HG02981 (cell line): ENCODE results near the gene PODXL2.
"Not testable (repeated sequence)": the region's sequence is repeated elsewhere in the genome, so short reads cannot be mapped to it uniquely, and the experiment has no call there.

ENCODE experiments used
- ATAC-seq: cut with Tn5 transposase; IDR thresholded peaks from one replicate; pipeline ENCODE4 v1.9.1; 2021; ENCODE audit warnings: mild to moderate bottlenecking, moderate library complexity; ENCODE audit not compliant: unreplicated experiment

Gene PODXL2

DNA sequence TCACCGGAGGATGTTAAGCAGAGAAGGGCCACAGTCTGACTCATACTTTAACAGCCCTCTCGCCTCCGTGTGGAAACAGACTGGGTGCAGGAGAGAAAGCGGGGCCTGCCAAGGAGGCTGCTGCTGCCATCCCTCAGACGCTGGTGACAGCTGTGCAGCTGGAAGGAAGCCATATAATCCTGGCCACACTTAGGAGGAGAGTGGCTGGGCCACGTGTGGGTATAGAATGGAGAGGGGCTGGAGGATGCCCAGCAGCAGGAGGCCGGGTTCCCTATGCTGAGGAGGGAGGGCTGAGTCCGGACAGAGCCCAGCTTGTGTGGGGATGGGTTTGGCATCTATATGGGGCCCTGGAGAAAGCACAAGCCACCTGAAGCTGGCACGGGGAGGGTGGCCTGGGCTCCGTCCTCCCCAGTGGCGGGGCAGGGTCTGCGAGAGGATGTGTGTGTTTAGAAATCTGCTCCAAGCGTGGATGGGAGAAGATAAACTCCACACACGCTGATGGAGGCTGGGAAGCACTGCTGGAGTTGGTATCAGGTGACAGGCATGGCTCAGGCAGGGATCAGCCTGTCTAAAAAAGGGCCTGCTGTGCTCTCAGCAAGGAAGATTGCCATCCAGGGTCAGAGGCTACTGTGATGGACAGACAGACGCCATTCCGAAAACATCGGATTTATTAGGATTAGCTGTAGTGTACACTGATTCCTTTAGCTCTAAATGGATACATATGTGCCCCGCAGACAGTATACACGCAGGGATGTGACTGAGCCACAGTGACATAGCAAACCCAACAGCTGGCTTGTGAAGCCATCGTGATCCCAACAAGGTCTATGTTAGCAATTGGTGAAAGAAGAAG, 59.7 kb downstream of the PODXL2 start:
- no peak for ATAC-seq

DNA sequence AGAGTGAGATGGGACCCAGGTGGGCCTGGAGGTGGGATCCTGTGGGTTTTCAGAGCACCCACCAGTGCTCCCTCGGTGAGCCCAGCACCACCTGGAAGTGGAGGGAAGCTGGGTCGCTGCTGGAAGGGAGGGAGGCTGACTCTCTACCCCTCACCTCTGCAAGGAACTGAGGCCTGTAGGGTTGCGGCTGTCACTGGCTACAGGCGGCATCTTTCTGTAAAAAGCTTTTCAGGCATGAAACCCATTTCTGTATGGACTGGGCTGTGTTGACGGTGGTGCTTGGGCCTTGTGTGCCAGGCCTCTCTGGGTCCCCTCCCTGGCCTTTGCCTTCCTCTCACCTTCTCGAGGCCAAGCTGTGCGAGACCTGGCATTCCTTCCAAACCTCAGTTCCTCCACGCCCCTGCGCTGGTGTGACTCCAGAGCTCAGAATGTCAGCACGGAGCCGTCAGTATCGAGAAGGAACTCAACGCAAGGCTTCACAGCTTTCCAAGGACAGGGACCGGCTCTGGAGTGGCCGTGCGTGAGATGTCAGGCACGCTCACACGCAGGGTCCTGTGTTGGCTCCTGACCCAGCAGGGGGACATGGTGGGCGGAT, 60.4 kb downstream of the PODXL2 start:
- ATAC-seq = no peak

DNA sequence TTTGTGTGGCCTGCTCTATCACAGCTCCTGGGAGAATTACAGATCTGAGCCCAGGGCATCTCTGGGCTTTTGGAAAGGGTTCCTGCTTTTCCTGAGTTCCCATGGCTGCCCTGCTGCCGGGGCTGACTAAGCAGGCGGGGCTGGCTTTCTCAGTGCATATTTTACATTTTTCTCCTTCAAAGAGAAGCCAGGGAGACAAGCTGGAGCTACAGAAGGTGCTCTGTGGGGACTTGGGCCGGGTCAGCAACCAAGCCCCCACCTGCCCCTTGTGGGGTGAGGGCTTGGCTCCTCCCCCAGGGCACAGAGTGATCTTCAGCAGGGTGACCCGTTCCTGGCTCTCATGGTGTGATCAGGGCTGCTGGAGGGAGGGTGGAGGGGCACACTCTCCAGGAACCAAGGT, 61.1 kb downstream of the PODXL2 start:
- ATAC-seq = no peak

DNA sequence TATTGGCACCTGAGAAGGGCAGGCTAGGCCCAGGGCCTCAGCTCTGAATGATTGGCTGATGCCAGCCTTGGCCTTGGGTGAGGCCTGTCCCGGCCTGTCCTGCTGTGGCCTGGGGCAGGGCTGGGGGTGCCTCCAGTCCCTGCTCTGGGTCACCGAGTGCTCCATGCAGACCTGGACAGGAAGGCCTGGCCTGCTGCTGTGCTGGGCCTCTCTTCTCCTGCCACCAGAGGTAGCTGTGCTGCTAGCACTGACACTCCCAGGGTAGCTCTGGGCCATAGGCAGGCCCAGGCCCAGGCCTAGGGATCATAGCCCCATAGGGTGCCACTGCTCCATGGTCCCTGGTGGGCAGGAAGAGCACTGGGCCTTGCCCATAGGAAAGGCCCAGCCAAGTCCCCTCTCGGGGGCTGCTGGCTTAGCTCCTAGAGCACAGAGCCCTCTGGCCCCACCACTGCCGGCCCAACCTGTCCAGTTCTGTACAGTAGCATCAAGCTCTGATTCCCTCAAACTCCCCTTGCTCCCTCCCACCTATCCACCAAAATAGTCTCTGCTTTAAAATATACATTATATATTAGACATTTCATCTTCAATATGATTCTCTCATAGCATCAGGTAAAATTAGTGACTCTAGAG, 62.0 kb downstream of the PODXL2 start:
- no peak for ATAC-seq

DNA sequence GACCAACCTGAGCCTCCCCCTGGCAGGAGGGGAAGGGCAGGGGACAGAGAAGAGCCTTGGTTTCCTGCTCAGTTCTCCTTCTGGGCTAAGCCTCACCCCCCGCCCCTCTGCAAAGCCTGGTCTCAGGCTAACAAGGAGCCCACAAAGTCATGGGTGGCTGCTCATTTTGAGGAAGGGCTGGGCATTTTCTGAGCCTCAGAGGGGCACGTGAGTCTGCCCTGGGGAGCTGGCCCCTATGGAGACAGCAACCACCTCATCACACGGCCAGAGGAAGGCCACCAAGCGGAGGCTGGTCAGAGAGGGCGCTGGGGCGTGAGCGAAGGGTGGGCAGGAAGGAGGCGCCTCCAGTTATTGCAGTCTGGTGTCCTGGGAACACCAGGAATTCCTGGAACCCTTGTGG, 62.5 kb downstream of the PODXL2 start:
- no peak for ATAC-seq

DNA sequence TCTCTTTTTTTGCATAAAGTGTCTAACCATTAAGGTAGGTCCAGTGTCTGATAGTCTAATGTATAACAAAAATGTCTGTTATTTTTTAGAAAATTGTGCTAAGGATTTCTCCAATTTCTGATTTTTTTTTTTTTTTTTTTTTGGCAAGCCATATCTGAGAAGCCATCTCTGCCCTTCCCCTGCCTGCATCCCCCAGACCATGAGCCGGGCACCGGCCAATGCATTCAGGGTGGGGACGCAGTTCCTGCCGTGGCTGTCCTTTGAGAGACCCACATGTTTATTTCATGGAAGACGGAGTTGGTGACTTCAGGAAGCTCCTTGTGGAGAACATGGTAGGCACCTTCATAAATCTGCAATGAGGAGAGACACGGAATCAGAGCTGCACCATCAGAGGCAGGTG, 63.0 kb downstream of the PODXL2 start:
- ATAC-seq = no peak

DNA sequence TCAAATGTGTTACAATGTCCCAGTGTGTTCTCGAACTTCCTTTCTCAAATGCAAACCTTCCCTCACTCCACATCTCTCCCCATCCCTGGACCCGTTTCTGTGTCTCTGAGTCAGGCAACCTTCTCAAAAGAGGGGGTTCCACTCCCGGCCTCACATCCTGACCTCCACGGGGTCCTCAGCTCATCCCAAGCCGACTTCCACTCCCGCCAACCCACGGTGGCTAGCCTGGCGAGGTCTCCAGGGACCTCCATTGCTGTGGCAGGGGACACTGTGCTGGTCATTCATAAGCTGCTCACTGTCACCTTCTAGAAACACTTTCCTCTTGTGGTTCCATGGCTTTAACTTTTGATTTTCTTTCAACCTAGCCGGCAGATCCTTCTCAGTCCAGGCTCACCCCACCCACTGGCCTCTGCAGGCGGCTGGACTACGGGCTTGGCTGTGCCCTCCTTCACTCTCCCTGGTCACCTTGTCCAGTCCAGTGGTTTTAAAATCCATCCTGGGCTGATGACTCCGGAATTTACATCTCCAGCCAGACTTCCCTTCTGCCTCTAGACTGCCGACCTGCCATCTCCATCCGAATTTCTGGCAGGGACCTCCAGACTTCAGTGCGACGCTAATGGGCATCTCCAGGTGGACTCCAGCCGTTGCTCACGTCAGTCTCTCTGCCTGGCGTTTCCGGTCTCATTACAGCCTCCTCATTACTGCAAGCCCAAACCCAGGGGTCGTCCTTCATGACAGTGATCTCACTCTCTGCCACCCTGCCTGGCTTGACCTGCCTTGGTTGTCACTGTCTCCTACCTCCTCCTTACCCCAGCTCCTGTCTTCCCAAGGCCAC, 63.7 kb downstream of the PODXL2 start:
- ATAC-seq = no peak

DNA sequence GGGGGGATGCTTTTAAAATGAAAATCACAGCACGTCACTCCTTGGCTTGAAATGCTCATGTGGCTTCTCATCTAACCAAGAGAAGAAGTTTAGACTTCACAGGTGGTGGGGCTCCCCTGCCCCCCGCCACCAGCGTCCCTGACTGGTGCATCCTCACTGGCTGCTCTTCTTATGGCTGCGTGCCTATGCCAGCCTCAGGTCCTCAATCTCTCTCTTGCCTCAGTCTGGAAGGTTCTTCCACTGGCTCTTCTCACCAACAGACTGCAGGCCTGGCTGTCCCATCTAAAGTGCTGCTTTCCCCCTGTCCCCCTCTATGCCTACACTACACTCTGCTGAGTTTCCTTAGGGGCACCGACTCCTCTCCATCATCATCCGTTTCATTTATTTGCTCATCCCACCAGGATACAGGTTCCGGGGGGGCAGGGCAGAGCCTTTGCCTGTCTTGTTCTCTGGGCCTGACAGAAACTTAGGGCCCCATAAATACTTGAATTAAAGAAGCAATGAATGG, 64.4 kb downstream of the PODXL2 start:
- no peak for ATAC-seq

DNA sequence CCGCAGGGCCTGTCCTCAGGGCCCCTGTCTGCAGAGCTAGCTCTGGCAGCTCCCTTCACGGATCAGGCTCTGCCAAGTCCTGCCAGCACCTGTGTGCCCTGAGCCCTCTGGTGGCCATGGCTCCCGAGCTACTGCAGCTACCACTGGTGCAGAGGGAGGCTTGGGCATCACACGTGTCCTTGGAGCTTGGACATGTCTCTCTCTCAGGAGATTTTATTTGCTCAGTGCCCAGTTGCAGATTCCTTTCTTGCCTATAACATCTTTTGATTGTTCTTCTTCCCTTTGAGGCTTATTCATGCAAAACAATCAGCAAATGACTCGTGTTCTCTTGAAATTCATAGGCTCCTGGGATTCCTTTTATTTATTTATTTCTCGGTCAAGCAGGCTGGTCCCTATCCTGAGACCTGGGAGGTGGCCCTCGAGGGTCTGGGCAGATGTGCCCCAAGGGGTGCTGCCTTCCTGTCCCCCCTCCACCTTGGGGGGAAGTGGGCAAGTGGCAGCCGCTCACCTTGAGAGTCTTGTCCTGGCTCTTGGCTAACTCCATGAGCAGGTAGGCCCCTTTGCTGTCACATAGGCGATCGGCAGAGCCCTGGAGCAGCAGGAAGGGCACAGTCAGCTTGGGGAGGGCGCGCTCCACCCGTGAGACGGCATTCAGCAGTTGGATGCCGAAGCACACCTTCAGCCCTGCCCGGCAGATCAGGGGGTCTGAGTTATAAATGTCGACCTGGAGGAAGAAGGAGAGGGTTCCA, 65.7 kb downstream of the PODXL2 start:
- no peak for ATAC-seq

DNA sequence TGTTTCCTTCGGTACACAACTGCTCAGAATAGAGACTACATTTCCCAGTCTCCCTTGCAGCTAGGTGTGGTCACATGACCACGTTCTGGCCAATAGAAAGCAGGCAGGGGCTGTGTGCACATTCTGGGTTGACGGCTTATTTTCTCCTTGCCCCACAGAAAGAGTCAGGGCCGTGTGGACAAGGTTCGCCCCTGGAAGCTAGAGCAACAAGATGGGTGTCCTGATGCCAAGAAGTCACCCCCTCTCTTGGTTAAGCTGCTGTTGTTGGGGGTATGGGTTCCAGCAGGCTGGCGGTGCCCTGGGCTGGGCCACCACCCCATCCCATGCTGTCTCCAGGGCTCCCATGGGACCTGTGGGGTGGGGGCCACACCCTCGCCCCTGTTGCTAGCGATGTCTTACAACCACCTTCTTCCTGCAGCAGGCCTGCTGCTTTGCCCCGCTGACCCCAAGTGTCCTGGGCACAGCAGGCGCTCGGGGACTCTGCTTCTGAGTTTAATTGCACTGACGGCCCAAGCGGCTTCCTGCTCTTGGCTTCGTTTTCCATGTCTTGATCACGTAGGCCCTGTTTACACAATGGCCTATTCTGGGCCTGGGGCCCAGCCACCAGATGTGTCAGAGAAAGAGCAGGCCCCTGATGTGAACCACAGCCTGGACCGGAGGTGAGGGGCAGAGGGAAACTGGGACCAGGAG, 68.7 kb downstream of the PODXL2 start:
- ATAC-seq = peak; percentile 80

DNA sequence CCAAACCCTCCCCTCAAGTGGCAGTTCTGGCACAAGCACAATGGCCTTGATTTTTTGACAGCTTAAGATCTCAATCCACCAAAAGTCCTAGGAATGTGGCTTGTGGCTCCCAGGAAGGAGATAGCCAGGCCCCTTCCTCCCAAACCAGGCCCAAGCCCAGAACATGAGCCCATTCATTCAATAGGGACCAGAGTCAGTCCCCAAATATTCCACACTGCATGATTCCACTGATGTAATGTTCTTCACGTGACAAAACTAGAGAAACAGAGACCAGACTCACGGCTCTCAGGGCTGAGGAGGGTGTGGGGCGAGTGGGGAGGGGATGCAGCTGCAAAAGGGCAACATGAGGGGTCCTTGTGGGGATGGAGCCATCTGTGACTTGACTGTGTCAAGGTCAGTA, 69.3 kb downstream of the PODXL2 start:
- no peak for ATAC-seq

DNA sequence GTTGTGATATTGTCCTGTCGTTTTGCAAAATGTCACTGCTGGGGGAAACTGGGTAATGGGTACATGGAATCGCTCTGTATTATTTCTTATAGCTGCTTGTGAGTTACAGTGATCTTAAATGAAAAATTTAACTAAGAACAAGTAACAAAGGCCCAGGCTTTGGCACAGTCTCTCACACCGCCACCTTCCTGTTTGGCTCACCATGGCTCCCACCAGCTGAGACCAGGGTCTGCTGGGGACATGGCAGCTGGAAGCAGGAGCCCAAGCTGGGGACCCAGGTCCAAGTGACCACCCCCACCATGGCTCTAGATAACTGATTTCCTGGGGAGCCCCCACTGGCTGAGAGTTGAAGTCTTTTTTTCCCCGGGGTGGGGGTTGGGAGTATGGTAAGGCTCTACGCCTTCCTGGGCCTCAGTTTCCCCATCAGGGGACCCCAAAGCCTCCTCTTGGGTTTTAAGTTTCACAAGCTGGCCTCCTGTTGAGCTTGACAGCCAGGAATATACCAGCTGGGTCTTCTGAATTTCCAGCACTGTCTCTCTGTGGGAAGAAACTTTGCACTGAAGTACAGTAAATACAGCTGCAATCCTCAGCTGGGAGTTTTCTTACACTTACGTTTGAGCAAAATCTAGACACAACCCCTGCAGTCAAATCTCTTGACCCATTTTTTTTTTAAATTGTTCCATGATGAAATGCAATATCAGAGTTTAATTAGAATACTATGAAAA, 69.9 kb downstream of the PODXL2 start:
- no peak for ATAC-seq

DNA sequence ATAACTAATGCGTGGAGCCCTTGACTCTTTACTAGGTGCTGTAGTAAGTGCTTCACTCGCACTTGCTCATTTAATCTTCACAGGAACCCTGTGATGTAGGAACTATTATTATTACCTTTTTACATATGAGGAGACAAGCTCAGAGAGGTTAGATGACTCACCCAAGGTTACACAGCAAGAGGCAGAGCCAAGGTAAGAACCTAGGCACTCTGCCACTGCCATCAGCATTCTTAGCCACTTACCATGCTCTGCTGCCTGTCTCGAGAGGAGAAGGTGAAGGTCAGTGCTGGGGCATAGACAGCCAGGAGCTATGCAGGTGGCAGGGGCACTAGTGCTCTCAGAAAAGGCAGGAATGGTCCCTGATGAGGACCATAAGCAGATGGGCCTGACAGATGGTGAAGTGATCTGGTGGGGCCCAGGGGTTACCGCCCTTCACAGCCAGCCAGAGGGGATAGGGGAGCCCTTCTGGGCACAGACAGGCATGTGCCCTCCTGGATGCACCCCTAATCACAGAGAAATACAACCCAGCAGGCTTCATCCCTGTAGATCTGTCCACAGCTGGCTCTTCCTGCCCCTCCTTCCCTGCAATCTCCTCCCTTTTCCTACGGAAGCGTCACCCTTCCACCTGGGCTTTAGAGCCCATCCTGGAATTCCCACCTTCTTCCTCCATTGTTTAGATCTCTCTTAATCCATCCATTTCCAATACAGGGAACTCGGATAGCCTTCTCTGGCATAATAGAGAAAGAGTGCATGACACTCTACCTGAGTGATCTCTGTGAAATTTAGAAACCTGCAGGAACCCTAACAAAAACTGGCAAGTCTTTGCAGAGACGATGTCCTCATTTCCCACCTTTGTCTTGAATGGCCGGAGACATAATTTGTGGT, 70.7 kb downstream of the PODXL2 start:
- ATAC-seq = no peak

DNA sequence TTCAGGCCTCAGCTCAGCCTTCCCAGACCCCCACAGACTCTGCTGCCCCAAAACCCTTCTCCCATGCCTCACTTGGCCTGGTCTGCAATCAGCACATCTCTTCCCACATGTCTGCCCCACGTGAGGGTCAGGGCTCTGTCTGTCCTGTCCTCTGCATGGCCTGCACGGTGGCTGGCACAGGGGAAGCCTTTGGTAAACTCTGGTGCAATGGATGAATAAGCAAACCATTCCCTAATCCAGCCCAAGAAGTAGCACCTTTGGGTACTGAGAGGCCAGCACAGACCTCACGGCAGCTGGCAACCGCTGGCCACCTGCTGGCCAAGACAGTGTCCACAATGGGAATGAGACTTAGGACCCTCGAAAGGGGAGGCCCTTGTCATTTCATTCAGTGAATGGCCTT, 71.4 kb downstream of the PODXL2 start:
- no peak for ATAC-seq

DNA sequence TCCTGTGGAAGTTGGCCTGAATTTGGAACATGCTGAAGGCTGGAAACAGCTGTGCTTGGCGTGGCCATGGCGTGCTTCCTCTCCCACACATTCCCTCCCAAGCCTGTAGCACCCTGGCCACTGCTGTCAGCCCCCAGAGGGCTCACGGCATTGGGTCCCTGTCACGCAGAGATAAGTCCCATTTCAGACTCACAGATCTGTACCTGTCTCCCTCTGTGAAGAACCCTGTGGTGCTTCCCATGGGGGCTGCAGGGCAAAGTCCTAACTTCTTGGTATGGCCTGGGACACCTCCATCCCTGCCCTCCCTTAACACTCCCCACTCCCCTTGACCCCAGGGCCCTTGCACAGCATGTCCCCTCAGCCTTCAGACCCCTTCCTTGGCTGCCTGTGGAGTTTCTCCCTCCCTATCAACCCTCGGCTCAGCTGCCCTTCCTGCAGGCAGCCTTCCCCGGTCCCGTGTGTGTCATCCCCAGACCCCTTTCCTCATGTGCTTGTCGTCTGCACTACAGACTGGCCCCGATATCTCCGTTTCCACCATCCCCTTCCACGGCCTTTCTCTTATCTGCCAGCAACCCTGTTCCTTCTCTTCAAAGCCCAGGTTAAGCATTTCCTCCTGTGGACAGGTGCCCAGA, 72.4 kb downstream of the PODXL2 start:
- ATAC-seq = no peak

DNA sequence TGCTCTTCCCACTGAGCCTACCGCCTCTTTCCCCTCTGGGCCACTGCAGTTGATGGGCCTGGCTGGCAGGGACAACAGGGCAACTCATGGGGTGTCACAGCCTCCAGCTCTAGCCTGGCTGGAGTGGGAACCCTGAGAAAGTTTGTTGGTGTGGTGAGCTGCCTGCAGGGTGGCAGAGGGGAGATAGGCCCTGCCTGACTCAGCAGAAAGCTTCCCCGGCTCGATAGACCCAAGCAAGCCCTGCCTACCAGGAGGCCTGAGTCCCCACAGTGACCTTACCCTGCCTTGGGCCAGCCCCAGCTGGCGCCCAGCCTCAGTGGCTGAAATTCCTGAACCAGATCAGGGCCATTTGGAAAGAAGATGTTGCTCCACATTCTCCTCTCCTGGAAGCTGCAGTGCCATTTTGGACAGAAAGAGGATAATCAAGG, 73.2 kb downstream of the PODXL2 start:
- ATAC-seq = no peak

DNA sequence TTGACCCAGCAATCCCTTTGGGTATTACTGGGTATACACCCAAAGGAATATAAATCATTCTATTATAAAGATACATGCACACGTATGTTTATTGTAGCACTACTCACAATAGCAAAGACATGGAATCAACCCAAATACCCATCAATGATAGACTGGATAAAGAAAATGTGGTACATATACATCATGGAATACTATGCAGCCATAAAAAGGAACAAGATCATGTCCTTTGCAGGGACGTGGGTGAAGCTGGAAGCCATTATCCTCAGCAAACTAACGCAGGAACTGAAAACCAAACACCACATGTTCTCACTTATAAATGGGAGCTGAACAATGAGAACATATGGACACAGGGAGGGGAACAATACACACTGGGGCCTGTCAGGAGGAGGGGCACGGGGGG, 75.9 kb downstream of the PODXL2 start:
- not testable (repeated sequence) for ATAC-seq

DNA sequence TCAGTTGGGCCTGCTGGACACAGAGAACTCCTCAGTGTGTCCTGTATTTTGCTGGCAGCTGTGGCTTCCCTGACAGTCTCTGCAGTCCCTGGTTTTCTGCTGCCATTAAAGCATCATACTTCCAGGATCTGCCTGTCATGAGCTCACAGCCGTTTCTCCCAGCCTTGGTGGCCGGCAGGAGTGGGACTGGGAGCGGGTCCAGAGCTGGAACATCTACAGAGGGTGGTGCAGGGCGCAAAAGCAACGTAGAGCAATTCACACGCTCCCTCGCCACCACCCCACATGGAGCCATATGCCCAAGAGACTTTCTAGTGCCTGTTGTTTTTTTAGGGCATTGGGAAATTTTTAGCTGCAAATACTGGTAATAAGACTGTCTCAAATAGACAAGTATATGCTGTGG, 77.3 kb downstream of the PODXL2 start:
- no peak for ATAC-seq
